Muscle of leg (tissue), 11 donors: Measurements from ENCODE around the gene BUD31. TPM values are rescaled to one million over a fixed set of nuclear protein-coding genes. Genes with fewer than 3 reads are reported as not detected.

ENCODE experiments used
- DNase-seq: peaks from one replicate; pipeline ENCODE4 v3.0.0; 2013
- H3K27ac ChIP-seq: one replicate; pipeline ENCODE4 v1.5.1; 2013; ENCODE audit warnings: mild to moderate bottlenecking, low read length, control low read depth
- H3K27me3 ChIP-seq: one replicate; pipeline ENCODE4 v1.6.1; 2013; ENCODE audit warnings: low read length; ENCODE audit not compliant: control insufficient read depth, insufficient read depth
- H3K36me3 ChIP-seq: one replicate; pipeline ENCODE4 v1.6.1; 2013; ENCODE audit warnings: low read length; ENCODE audit not compliant: control insufficient read depth, insufficient read depth
- H3K4me1 ChIP-seq: one replicate; pipeline ENCODE4 v1.6.1; 2013; ENCODE audit warnings: low read length; ENCODE audit not compliant: control insufficient read depth, insufficient read depth
- H3K4me3 ChIP-seq: one replicate; pipeline ENCODE4 v1.5.1; 2013; ENCODE audit warnings: low read length, control low read depth
- H3K9me3 ChIP-seq: replicated peaks from 2 replicates; pipeline ENCODE4 v1.6.1; 2013; ENCODE audit warnings: low read depth, low read length; ENCODE audit not compliant: control insufficient read depth
- WGBS: methylation state at CpG from one replicate; pipeline ENCODE4 v1.1.5; 2013; ENCODE audit warnings: missing lambda C conversion rate; ENCODE audit not compliant: insufficient coverage; 5-methylcytosine and 5-hydroxymethylcytosine counted together
- polyA plus RNA-seq, 8 donors: library from polyadenylated mRNA; unstranded; fragments of 120-200 nt; gene quantifications; one replicate each; pipeline versions ENCODE4 v1.2.1 to v1.2.3, GENCODE V29; 2013; ENCODE audit warnings: inconsistent platforms in 1 of 8, low replicate concordance in 1 of 8; ENCODE audit not compliant: insufficient read length in 8 of 8, insufficient read depth in 1 of 8
- total RNA-seq: library from RNA; stranded (reverse); fragments of 120-200 nt; gene quantifications from one replicate; pipeline ENCODE4 v1.2.4, GENCODE V29; 2013

Gene BUD31
- total and polyA plus RNA-seq, 9 donors = 72.8 to 88.5 (median 79.6) TPM

GRCh38 chr7:99465421-99465768, 56.6 kb downstream of the BUD31 start:
- no peak for DNase-seq
- Histone ChIP-seq H3K4me3 (peak overlapping the region; percentile 98), H3K9me3 (no peaks in the 10 kb centered on the region), H3K27me3 (peaks cover 3% of the 10 kb centered on the region), H3K4me1 (peaks cover 17% of the 10 kb centered on the region), H3K36me3 (peaks cover 21% of the 10 kb centered on the region), H3K27ac (peak overlapping the region; percentile 75)
- WGBS = 15% methylated on average over 8 of the region's 9 CpGs

GRCh38 chr7:99468336-99468918, 59.7 kb downstream of the BUD31 start:
- Histone ChIP-seq H3K36me3 (peaks cover 8% of the 10 kb centered on the region), H3K27ac (no peak overlapping the region), H3K4me1 (peaks cover 19% of the 10 kb centered on the region), H3K27me3 (peaks cover 3% of the 10 kb centered on the region), H3K4me3 (no peak overlapping the region), H3K9me3 (no peaks in the 10 kb centered on the region)
- 84% methylated on average over 25 of the region's 29 CpGs for WGBS
- DNase-seq = no peak

Other genes with a start within 250 kb of the BUD31 start
- gene KPNA7, start 200.9 kb upstream of the BUD31 start, total RNA-seq = not detected
- gene KPNA7, start 200.9 kb upstream of the BUD31 start, polyA plus RNA-seq = not detected
- gene MYH16, start 136.1 kb upstream of the BUD31 start, total RNA-seq = not detected
- under 1 TPM; 0.11 to 0.56 (median 0.22) TPM for gene MYH16, start 136.1 kb upstream of the BUD31 start, polyA plus RNA-seq
- gene ARPC1A, start 83.1 kb upstream of the BUD31 start, total RNA-seq = 54.6 TPM
- gene ARPC1A, start 83.1 kb upstream of the BUD31 start, polyA plus RNA-seq = 10 to 100 TPM; 55.1 to 90.3 (median 66.6) TPM
- gene ARPC1B, start 34.2 kb upstream of the BUD31 start, total RNA-seq = 51.3 TPM
- 10 to 100 TPM; 39.6 to 66.7 (median 50.2) TPM for gene ARPC1B, start 34.2 kb upstream of the BUD31 start, polyA plus RNA-seq
- gene PDAP1, start 372 bp upstream of the BUD31 start, total RNA-seq = 64.8 TPM
- 100 to 1,000 TPM; 119 to 155 (median 138) TPM for gene PDAP1, start 372 bp upstream of the BUD31 start, polyA plus RNA-seq
- gene PTCD1, start 29.8 kb downstream of the BUD31 start, total RNA-seq = 4.3 TPM
- gene PTCD1, start 29.8 kb downstream of the BUD31 start, polyA plus RNA-seq = 1 to 10 TPM; 2.9 to 6.0 (median 4.2) TPM
- gene CPSF4, start 30.0 kb downstream of the BUD31 start, total RNA-seq = 31.8 TPM
- 10 to 100 TPM; 29.2 to 48.3 (median 35.8) TPM for gene CPSF4, start 30.0 kb downstream of the BUD31 start, polyA plus RNA-seq
- 498 TPM for gene ATP5MF, start 57.2 kb downstream of the BUD31 start, total RNA-seq
- 100 to 1,000 TPM; 336 to 432 (median 388) TPM for gene ATP5MF, start 57.2 kb downstream of the BUD31 start, polyA plus RNA-seq
- gene ZNF789, start 63.9 kb downstream of the BUD31 start, total RNA-seq = 22.0 TPM
- 10 to 100 TPM; 14.8 to 53.8 (median 23.2) TPM for gene ZNF789, start 63.9 kb downstream of the BUD31 start, polyA plus RNA-seq
- gene ZNF394, start 91.3 kb downstream of the BUD31 start, total RNA-seq = 19.9 TPM
- gene ZNF394, start 91.3 kb downstream of the BUD31 start, polyA plus RNA-seq = 10 to 100 TPM in 4 of 8 donors, 1 to 10 TPM in 4; 7.9 to 11.2 (median 9.9) TPM
- gene ZKSCAN5, start 95.7 kb downstream of the BUD31 start, total RNA-seq = 10.7 TPM
- gene ZKSCAN5, start 95.7 kb downstream of the BUD31 start, polyA plus RNA-seq = 10 to 100 TPM in 2 of 8 donors, 1 to 10 TPM in 6; 7.1 to 11.5 (median 9.5) TPM
- 8.3 TPM for gene FAM200A, start 143.1 kb downstream of the BUD31 start, total RNA-seq
- gene FAM200A, start 143.1 kb downstream of the BUD31 start, polyA plus RNA-seq = 10 to 100 TPM in 1 of 8 donors, 1 to 10 TPM in 7; 8.0 to 10.1 (median 8.9) TPM
- gene ZNF655, start 149.7 kb downstream of the BUD31 start, total RNA-seq = 46.2 TPM
- 10 to 100 TPM; 32.3 to 51.9 (median 38.3) TPM for gene ZNF655, start 149.7 kb downstream of the BUD31 start, polyA plus RNA-seq
- 0.89 TPM for gene TMEM225B, start 189.3 kb downstream of the BUD31 start, total RNA-seq
- 1 to 10 TPM in 3 of 8 donors, under 1 TPM in 5; 0.37 to 1.3 (median 0.72) TPM for gene TMEM225B, start 189.3 kb downstream of the BUD31 start, polyA plus RNA-seq
- gene ZSCAN25, start 208.0 kb downstream of the BUD31 start, total RNA-seq = 11.2 TPM
- 10 to 100 TPM in 4 of 8 donors, 1 to 10 TPM in 4; 8.9 to 12.5 (median 9.9) TPM for gene ZSCAN25, start 208.0 kb downstream of the BUD31 start, polyA plus RNA-seq